ENCODE measurements around the gene LAMA1. TPM values are rescaled to one million over a fixed set of nuclear protein-coding genes. Genes with fewer than 3 reads are reported as not detected.

The LAMA1 gene
- polyA plus RNA-seq, 1 donor from 2014 or later = 10.3 TPM

DNA sequence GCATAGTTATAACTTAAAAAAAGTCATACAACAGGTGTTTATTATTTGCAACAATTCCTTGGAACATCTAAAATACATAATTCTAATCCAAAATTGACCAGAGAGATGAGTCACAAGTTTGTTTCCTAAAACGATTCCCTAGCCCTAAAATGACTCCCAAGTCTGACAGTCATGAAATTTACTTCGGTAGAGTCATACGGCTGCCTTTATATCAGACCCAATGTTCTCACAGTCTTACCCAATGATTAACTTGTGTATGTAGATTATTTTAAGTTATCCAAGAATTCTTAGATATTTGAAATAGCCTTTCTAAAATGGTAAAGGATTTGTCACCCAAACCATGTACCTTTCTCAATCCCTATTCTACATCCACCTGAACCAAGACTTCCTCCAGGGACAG is 174.9 kb downstream of the LAMA1 start (continued):
- TF ChIP-seq, protein P1, sequence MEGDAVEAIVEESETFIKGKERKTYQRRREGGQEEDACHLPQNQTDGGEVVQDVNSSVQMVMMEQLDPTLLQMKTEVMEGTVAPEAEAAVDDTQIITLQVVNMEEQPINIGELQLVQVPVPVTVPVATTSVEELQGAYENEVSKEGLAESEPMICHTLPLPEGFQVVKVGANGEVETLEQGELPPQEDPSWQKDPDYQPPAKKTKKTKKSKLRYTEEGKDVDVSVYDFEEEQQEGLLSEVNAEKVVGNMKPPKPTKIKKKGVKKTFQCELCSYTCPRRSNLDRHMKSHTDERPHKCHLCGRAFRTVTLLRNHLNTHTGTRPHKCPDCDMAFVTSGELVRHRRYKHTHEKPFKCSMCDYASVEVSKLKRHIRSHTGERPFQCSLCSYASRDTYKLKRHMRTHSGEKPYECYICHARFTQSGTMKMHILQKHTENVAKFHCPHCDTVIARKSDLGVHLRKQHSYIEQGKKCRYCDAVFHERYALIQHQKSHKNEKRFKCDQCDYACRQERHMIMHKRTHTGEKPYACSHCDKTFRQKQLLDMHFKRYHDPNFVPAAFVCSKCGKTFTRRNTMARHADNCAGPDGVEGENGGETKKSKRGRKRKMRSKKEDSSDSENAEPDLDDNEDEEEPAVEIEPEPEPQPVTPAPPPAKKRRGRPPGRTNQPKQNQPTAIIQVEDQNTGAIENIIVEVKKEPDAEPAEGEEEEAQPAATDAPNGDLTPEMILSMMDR (IDR thresholded peaks at IDR 0.05; ENCODE audit: poor library complexity, severe bottlenecking) = no peak

DNA sequence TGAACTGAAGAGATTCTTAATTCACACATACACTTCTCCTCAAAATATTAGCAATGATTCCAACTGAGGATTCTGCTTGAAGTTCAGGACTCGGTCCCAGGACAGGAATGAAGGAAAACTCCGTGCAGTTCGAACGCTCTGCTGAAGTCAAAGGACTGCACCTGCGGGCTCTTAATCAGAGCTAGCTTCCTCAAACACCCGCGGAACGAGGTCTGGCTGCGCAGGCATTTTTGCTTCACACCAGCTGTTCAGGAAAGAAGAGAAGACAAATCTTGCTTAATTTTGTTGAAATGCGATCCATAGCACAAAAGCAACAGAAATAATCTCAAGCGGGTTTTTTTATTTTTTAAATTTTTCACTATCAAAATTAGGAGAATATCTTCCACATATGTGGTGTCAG is 175.6 kb downstream of the LAMA1 start:
- Histone ChIP-seq H3K4me2 (ENCODE audit: low read length) (no peak overlapping the region), H3F3A (ENCODE audit: insufficient read depth, low read length, poor library complexity, severe bottlenecking) (no peaks in the 10 kb centered on the region), H3K9ac (ENCODE audit: low read length) (no peak overlapping the region), H3K79me2 (replicated peaks; ENCODE audit: insufficient read depth, low read length) (no peaks in the 10 kb centered on the region), H3K9me2 (ENCODE audit: insufficient read depth, low read length) (no peaks in the 10 kb centered on the region), H3K36me3 (ENCODE audit: insufficient read depth, low read length) (no peaks in the 10 kb centered on the region), H3K27me3 (ENCODE audit: insufficient read depth, low read depth, low read length) (no peaks in the 10 kb centered on the region), H2AFZ (ENCODE audit: low read depth, low read length) (no peak overlapping the region), H3K27ac (ENCODE audit: low read length) (no peak overlapping the region), H3K4me3 (ENCODE audit: low read length) (no peak overlapping the region), H4K20me1 (ENCODE audit: insufficient read depth) (no peaks in the 10 kb centered on the region), H3K9me3 (ENCODE audit: low read length) (no peaks in the 10 kb centered on the region)
- TF ChIP-seq EZH2 (IDR thresholded peaks at IDR 0.05; ENCODE audit: borderline replicate concordance, insufficient read depth, low read length, poor library complexity, severe bottlenecking) (no peak), MXI1 (conservative IDR thresholded peaks at IDR 0.05; ENCODE audit: poor library complexity, severe bottlenecking) (no peak), EP300 (conservative IDR thresholded peaks at IDR 0.05; ENCODE audit: poor library complexity, severe bottlenecking) (no peak), POLR2AphosphoS5 (IDR thresholded peaks at IDR 0.05) (no peak), SMC3 (conservative IDR thresholded peaks at IDR 0.05; ENCODE audit: poor library complexity) (no peak), RAD21 (conservative IDR thresholded peaks at IDR 0.05) (no peak), TAF1 (IDR thresholded peaks at IDR 0.05; ENCODE audit: low read depth) (no peak)
- TF ChIP-seq, protein P1 (IDR thresholded peaks at IDR 0.05; ENCODE audit: poor library complexity, severe bottlenecking) = no peak
- TF ChIP-seq, protein P2, sequence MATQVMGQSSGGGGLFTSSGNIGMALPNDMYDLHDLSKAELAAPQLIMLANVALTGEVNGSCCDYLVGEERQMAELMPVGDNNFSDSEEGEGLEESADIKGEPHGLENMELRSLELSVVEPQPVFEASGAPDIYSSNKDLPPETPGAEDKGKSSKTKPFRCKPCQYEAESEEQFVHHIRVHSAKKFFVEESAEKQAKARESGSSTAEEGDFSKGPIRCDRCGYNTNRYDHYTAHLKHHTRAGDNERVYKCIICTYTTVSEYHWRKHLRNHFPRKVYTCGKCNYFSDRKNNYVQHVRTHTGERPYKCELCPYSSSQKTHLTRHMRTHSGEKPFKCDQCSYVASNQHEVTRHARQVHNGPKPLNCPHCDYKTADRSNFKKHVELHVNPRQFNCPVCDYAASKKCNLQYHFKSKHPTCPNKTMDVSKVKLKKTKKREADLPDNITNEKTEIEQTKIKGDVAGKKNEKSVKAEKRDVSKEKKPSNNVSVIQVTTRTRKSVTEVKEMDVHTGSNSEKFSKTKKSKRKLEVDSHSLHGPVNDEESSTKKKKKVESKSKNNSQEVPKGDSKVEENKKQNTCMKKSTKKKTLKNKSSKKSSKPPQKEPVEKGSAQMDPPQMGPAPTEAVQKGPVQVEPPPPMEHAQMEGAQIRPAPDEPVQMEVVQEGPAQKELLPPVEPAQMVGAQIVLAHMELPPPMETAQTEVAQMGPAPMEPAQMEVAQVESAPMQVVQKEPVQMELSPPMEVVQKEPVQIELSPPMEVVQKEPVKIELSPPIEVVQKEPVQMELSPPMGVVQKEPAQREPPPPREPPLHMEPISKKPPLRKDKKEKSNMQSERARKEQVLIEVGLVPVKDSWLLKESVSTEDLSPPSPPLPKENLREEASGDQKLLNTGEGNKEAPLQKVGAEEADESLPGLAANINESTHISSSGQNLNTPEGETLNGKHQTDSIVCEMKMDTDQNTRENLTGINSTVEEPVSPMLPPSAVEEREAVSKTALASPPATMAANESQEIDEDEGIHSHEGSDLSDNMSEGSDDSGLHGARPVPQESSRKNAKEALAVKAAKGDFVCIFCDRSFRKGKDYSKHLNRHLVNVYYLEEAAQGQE (IDR thresholded peaks at IDR 0.05; ENCODE audit: borderline replicate concordance) = no peak

DNA sequence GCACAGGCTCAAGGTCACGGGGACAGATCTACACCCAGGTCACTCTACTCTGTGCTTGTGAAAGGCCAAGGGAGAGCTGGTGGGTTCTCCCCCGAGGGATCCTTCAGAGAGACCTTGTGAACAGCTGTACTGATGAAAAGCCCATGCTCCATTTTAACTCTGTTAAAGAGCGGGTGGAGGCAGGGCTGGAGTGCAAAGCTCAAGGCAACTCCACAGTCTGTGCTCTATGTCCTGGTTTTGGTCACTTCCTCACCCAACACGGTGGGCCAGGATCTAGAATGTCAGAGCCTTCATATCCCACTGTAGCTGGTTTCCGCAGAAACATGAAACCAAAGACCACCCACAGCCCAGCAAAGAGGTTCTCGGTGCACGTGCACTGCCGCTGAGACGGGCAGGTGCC is 177.1 kb downstream of the LAMA1 start:
- no peaks in the 10 kb centered on the region for H3K27me3 ChIP-seq (ENCODE audit: insufficient read depth, low read depth, low read length)
- no peaks in the 10 kb centered on the region for H4K20me1 ChIP-seq (ENCODE audit: insufficient read depth)
- H3K36me3 ChIP-seq (ENCODE audit: insufficient read depth, low read length) = no peaks in the 10 kb centered on the region
- H2AFZ ChIP-seq (ENCODE audit: low read depth, low read length) = no peak overlapping the region
- H3K79me2 ChIP-seq (replicated peaks; ENCODE audit: insufficient read depth, low read length) = no peaks in the 10 kb centered on the region
- no peak overlapping the region for H3K27ac ChIP-seq (ENCODE audit: low read length)
- no peaks in the 10 kb centered on the region for H3F3A ChIP-seq (ENCODE audit: insufficient read depth, low read length, poor library complexity, severe bottlenecking)
- TF ChIP-seq EP300 (conservative IDR thresholded peaks at IDR 0.05; ENCODE audit: poor library complexity, severe bottlenecking) = no peak
- TF ChIP-seq, protein P2 (IDR thresholded peaks at IDR 0.05; ENCODE audit: borderline replicate concordance) = no peak
- no peaks in the 10 kb centered on the region for H3K9me3 ChIP-seq (ENCODE audit: low read length)
- no peak overlapping the region for H3K4me3 ChIP-seq (ENCODE audit: low read length)
- no peaks in the 10 kb centered on the region for H3K9me2 ChIP-seq (ENCODE audit: insufficient read depth, low read length)
- H3K9ac ChIP-seq (ENCODE audit: low read length) = no peak overlapping the region
- H3K4me2 ChIP-seq (ENCODE audit: low read length) = no peak overlapping the region

All from neural cell (in vitro differentiated cells).